ENCODE results near the gene U2SURP. TPM values are rescaled to one million over a fixed set of nuclear protein-coding genes. Genes with fewer than 3 reads are reported as not detected.

U2SURP gene
- total RNA-seq, 1 experiment from 2014 or later, result 132 TPM

GRCh38 chr3:142960322-142960850 lies 41.0 kb upstream of the U2SURP start:
- no peaks in the 10 kb centered on the region for H3K9me2 ChIP-seq (ENCODE audit: insufficient read depth)
- no peak overlapping the region for H3K27ac ChIP-seq (ENCODE audit: low read depth, low read length)
- ChIA-PET CTCF (no interaction called here), POLR2A (no interaction called here), RAD21 (ENCODE audit: low non-redundant PET in 1 of 2, low total read pairs in 2 of 2, uncharacterized antibody in 2 of 2, unreplicated experiment in 2 of 2) (no interaction called here)
- no peak overlapping the region for H3K4me3 ChIP-seq (replicated peaks in 1 of 2; ENCODE audit: low read depth in 1 of 2, low read length in 2 of 2)
- H3K9ac ChIP-seq (ENCODE audit: low read length), result no peak overlapping the region
- no peak for TF ChIP-seq ATF3 (IDR thresholded peaks at IDR 0.05)
- TF ChIP-seq SRF (IDR thresholded peaks at IDR 0.05; ENCODE audit: low read depth), result no peak
- TF ChIP-seq ZBTB33 (IDR thresholded peaks at IDR 0.05; ENCODE audit: extremely low read depth, insufficient replicate concordance, low read length), result no peak
- TF ChIP-seq MAX (IDR thresholded peaks at IDR 0.05), result no peak
- TF ChIP-seq CTCF (IDR thresholded peaks at IDR 0.05 in 2 of 3, conservative IDR thresholded peaks at IDR 0.05 in 1 of 3; ENCODE audit: borderline replicate concordance in 1 of 3, insufficient read depth in 1 of 3, low read depth in 2 of 3, low read length in 2 of 3), result no peak
- TF ChIP-seq TCF7L2 (IDR thresholded peaks at IDR 0.05; ENCODE audit: borderline replicate concordance, extremely low read depth, insufficient read depth, insufficient read length), result no peak
- no peaks in the 10 kb centered on the region for H4K20me1 ChIP-seq (ENCODE audit: insufficient read depth)
- no peaks in the 10 kb centered on the region for H3K36me3 ChIP-seq (ENCODE audit: control insufficient read depth in 1 of 2, insufficient read depth in 2 of 2, low read length in 2 of 2)
- H3K4me2 ChIP-seq (ENCODE audit: low read length), result no peak overlapping the region
- no peaks in the 10 kb centered on the region for H3K79me2 ChIP-seq (ENCODE audit: insufficient read depth, low read length)
- intact Hi-C loops (cut with micrococcal nuclease), result no loop called here
- DNase-seq (ENCODE audit: low read depth, low spot score), result no peak
- H3K9me3 ChIP-seq (ENCODE audit: control insufficient read depth in 1 of 2, insufficient read depth in 1 of 2, low read depth in 1 of 2, low read length in 2 of 2), result no peaks in the 10 kb centered on the region
- peaks cover 6 to 19% of the 10 kb centered on the region in 2 experiments for H3K4me1 ChIP-seq (ENCODE audit: control insufficient read depth in 1 of 2, insufficient read depth in 2 of 2, low read length in 2 of 2)
- no peak overlapping the region for H2AFZ ChIP-seq (ENCODE audit: low read depth, low read length, poor library complexity, severe bottlenecking)
- BruUV-seq (replicated peaks), result no TSS peak
- H3K27me3 ChIP-seq (ENCODE audit: insufficient read depth, low read length), result no peaks in the 10 kb centered on the region
- ATAC-seq, result no peak

All from HCT116 (cell line).